Measurements from ENCODE around the gene TNRC6C. TPM values are rescaled to one million over a fixed set of nuclear protein-coding genes. Genes with fewer than 3 reads are reported as not detected.

TNRC6C gene
- total RNA-seq, 1 experiment from 2014 or later, result not detected

DNA sequence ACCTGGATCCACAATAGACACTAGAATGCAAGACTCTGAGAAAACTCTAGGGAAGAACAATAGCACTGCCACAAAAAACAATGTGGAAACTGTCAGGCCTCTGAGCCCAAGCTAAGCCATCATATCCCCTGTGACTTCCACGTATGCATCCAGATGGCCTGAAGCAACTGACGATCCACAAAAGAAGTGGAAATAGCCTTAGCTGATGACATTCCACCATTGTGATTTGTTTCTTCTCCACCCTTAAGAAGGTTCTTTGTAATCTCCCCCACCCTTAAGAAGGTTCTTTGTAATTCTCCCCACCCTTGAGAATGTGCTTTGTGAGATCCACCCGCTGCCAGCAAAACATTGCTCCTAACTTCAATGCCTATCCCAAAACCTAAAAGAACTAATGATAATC is 39.2 kb upstream of the TNRC6C start:
- DNase-seq, result no peak
- H4K20me1 ChIP-seq (ENCODE audit: insufficient read depth, low read depth, low read length), result peaks cover 8% of the 10 kb centered on the region; the same call in 1 of the 2 replicates
- peaks cover 21% of the 10 kb centered on the region for H3K4me1 ChIP-seq (ENCODE audit: low read length)
- peaks cover 3% of the 10 kb centered on the region; the same call in 1 of the 2 replicates for H3K27me3 ChIP-seq (ENCODE audit: low read length)
- H3K79me2 ChIP-seq (ENCODE audit: low read length), result no peaks in the 10 kb centered on the region
- H3K9me2 ChIP-seq (replicated peaks; ENCODE audit: insufficient read depth, low read length), result no peaks in the 10 kb centered on the region
- H3K4me2 ChIP-seq (ENCODE audit: low read depth, low read length, poor library complexity, severe bottlenecking), result no peak overlapping the region
- H3K9ac ChIP-seq (ENCODE audit: low read length), result no peak overlapping the region
- no peaks in the 10 kb centered on the region for H3K36me3 ChIP-seq (ENCODE audit: insufficient read depth, low read length)
- H3K4me3 ChIP-seq (ENCODE audit: low read length), result no peak overlapping the region
- no peak overlapping the region for H2AFZ ChIP-seq (ENCODE audit: low read length)
- no peak overlapping the region for H3K27ac ChIP-seq (ENCODE audit: low read length)
- no peaks in the 10 kb centered on the region for H3K9me3 ChIP-seq (ENCODE audit: low read length)

- Histone ChIP-seq H3K9me3 (ENCODE audit: low read length) (no peaks in the 10 kb centered on the region), H3K79me2 (ENCODE audit: low read length) (no peaks in the 10 kb centered on the region), H3K4me2 (ENCODE audit: low read depth, low read length, poor library complexity, severe bottlenecking) (no peak overlapping the region), H2AFZ (ENCODE audit: low read length) (no peak overlapping the region), H3K4me1 (ENCODE audit: low read length) (peaks cover 10% of the 10 kb centered on the region), H3K36me3 (ENCODE audit: insufficient read depth, low read length) (no peaks in the 10 kb centered on the region), H3K27me3 (ENCODE audit: low read length) (no peaks in the 10 kb centered on the region), H3K9ac (ENCODE audit: low read length) (no peak overlapping the region), H3K27ac (ENCODE audit: low read length) (no peak overlapping the region), H4K20me1 (ENCODE audit: insufficient read depth, low read depth, low read length) (no peaks in the 10 kb centered on the region; the same call in 1 of the 2 replicates), H3K4me3 (ENCODE audit: low read length) (no peak overlapping the region), H3K9me2 (replicated peaks; ENCODE audit: insufficient read depth, low read length) (no peaks in the 10 kb centered on the region)
- no peak for DNase-seq
Measured at GRCh38 chr17:77923135-77923534, 35.4 kb upstream of the TNRC6C start.

- no peaks in the 10 kb centered on the region for H3K9me2 ChIP-seq (replicated peaks; ENCODE audit: insufficient read depth, low read length)
- peaks cover 14% of the 10 kb centered on the region for H3K4me1 ChIP-seq (ENCODE audit: low read length)
- H3K27ac ChIP-seq (ENCODE audit: low read length), result no peak overlapping the region
- H3K79me2 ChIP-seq (ENCODE audit: low read length), result no peaks in the 10 kb centered on the region
- H3K4me2 ChIP-seq (ENCODE audit: low read depth, low read length, poor library complexity, severe bottlenecking), result no peak overlapping the region
- DNase-seq, result no peak
- no peak overlapping the region for H2AFZ ChIP-seq (ENCODE audit: low read length)
- H3K36me3 ChIP-seq (ENCODE audit: insufficient read depth, low read length), result no peaks in the 10 kb centered on the region
- H3K9me3 ChIP-seq (ENCODE audit: low read length), result no peaks in the 10 kb centered on the region
- H4K20me1 ChIP-seq (ENCODE audit: insufficient read depth, low read depth, low read length), result no peaks in the 10 kb centered on the region; the same call in 1 of the 2 replicates
- H3K9ac ChIP-seq (ENCODE audit: low read length), result no peak overlapping the region
- no peak overlapping the region for H3K4me3 ChIP-seq (ENCODE audit: low read length)
- H3K27me3 ChIP-seq (ENCODE audit: low read length), result no peaks in the 10 kb centered on the region
Measured at GRCh38 chr17:77923776-77924513, 34.6 kb upstream of the TNRC6C start.

- no peaks in the 10 kb centered on the region for H3K36me3 ChIP-seq (ENCODE audit: insufficient read depth, low read length)
- no peak overlapping the region for H3K9ac ChIP-seq (ENCODE audit: low read length)
- H2AFZ ChIP-seq (ENCODE audit: low read length), result no peak overlapping the region
- no peaks in the 10 kb centered on the region for H3K79me2 ChIP-seq (ENCODE audit: low read length)
- H3K9me2 ChIP-seq (replicated peaks; ENCODE audit: insufficient read depth, low read length), result no peaks in the 10 kb centered on the region
- no peak overlapping the region for H3K27ac ChIP-seq (ENCODE audit: low read length)
- no peak overlapping the region for H3K4me3 ChIP-seq (ENCODE audit: low read length)
- no peaks in the 10 kb centered on the region for H3K27me3 ChIP-seq (ENCODE audit: low read length)
- peaks cover 18% of the 10 kb centered on the region for H3K4me1 ChIP-seq (ENCODE audit: low read length)
- no peak for DNase-seq
- no peaks in the 10 kb centered on the region; the same call in 1 of the 2 replicates for H4K20me1 ChIP-seq (ENCODE audit: insufficient read depth, low read depth, low read length)
- no peak overlapping the region for H3K4me2 ChIP-seq (ENCODE audit: low read depth, low read length, poor library complexity, severe bottlenecking)
- H3K9me3 ChIP-seq (ENCODE audit: low read length), result no peaks in the 10 kb centered on the region
Measured at GRCh38 chr17:77924757-77925336, 33.7 kb upstream of the TNRC6C start.

DNA sequence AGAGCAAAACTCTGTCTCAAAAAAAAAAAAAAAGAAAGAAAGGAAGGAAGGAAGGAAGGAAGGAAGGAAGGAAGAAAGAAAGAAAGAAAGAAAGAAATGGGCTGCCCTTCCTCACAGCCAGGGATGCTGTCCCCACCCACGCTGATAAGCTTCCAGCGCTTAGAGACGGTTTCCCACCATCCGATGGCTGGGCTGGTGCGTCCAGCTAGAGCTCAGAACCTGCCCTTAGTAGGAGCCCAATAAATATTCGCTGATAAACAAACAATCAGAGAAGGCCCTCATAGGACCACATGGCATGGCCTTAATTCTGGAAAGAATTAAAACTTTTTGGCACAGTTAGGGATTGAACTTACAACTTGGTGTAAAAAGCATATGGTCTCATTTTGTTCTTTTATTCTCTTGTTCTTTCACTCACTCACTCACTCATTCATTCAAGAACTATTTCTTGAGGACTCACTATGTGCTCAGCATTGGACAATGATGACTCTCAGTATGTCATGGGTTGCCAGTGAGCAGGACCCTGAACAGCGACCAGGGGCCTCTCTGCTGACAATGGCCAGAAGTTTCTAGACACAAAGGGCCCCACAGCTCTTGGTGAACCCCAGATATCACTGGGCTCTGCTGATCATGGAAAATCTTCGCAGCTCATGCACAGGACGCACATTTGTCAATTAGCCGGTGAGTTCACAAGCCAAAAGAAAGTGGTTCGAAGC is 32.5 kb upstream of the TNRC6C start:
- Histone ChIP-seq H3K4me2 (ENCODE audit: low read depth, low read length, poor library complexity, severe bottlenecking) (no peak overlapping the region), H3K27me3 (ENCODE audit: low read length) (no peaks in the 10 kb centered on the region), H2AFZ (ENCODE audit: low read length) (no peak overlapping the region), H3K9ac (ENCODE audit: low read length) (no peak overlapping the region), H3K9me2 (replicated peaks; ENCODE audit: insufficient read depth, low read length) (no peaks in the 10 kb centered on the region), H3K4me1 (ENCODE audit: low read length) (peaks cover 18% of the 10 kb centered on the region), H3K9me3 (ENCODE audit: low read length) (no peaks in the 10 kb centered on the region), H4K20me1 (ENCODE audit: insufficient read depth, low read depth, low read length) (no peaks in the 10 kb centered on the region; the same call in 1 of the 2 replicates), H3K4me3 (ENCODE audit: low read length) (no peak overlapping the region), H3K27ac (ENCODE audit: low read length) (no peak overlapping the region), H3K79me2 (ENCODE audit: low read length) (no peaks in the 10 kb centered on the region), H3K36me3 (ENCODE audit: insufficient read depth, low read length) (no peaks in the 10 kb centered on the region)
- DNase-seq, result no peak

DNA sequence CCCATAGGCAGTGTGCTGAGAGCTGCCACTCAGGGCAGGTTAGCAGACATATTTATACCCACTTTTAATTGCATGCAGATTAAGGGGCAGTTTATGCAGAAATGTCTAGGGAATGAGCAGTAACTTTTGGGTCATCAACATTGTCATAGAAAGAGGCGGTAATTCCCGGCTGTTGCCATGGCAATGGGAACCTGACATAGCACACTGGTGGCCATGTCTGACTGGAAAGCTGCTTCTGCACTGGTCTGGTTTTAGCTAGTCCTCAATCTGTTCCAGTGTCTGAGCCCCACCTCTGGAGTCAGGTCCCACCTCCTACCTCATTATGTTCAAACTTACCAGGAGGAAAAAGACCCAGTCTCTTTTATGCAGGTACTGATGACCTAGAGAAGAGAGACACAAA is 31.5 kb upstream of the TNRC6C start:
- H3K9me3 ChIP-seq (ENCODE audit: low read length), result no peaks in the 10 kb centered on the region
- no peaks in the 10 kb centered on the region for H3K9me2 ChIP-seq (replicated peaks; ENCODE audit: insufficient read depth, low read length)
- no peaks in the 10 kb centered on the region for H3K36me3 ChIP-seq (ENCODE audit: insufficient read depth, low read length)
- H4K20me1 ChIP-seq (ENCODE audit: insufficient read depth, low read depth, low read length), result no peaks in the 10 kb centered on the region; the same call in 1 of the 2 replicates
- DNase-seq, result no peak
- no peak overlapping the region for H3K27ac ChIP-seq (ENCODE audit: low read length)
- no peaks in the 10 kb centered on the region for H3K27me3 ChIP-seq (ENCODE audit: low read length)
- no peak overlapping the region for H2AFZ ChIP-seq (ENCODE audit: low read length)
- H3K4me3 ChIP-seq (ENCODE audit: low read length), result no peak overlapping the region
- H3K79me2 ChIP-seq (ENCODE audit: low read length), result no peaks in the 10 kb centered on the region
- no peak overlapping the region for H3K4me2 ChIP-seq (ENCODE audit: low read depth, low read length, poor library complexity, severe bottlenecking)
- H3K9ac ChIP-seq (ENCODE audit: low read length), result no peak overlapping the region
- H3K4me1 ChIP-seq (ENCODE audit: low read length), result peaks cover 18% of the 10 kb centered on the region

DNA sequence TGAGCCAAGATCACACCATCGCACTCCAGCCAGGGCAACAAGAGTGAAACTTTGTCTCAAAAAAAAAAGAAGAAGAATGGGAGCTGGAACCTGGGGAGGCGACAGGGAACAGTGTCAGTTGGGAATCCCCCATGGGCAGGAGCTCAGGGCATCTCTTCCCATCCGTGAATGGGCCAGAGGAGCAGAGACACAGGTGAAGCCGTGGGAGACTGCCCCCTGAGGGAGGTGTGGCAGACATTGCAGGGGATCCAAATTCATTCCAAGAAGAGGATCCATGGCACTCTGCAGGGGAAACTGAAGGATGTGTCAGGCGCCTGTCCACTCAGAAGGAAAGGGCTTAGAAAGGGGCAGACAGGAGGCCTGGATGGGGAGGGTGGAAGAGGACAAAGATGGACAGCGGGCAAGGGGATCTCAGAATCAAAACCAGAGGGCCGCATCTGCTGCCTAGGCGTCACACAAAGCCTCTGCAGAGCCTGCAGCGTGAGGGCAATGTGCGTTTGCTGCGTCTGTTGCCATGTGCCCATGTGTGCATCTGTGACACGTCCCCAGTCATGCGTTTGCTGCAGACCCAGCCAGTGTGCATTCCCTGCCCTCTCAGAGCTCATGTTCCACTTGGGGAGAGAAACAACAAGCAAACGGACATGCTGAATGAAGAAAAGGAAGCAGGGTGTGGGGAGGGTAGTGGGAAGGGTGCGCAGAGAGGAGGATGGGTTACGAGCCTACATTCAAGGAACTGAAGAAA is 30.6 kb upstream of the TNRC6C start:
- H3K27me3 ChIP-seq (ENCODE audit: low read length), result no peaks in the 10 kb centered on the region
- no peak overlapping the region for H2AFZ ChIP-seq (ENCODE audit: low read length)
- no peak overlapping the region for H3K4me2 ChIP-seq (ENCODE audit: low read depth, low read length, poor library complexity, severe bottlenecking)

More for the DNA sequence above, 30.6 kb upstream of the TNRC6C start:
- H3K4me1 ChIP-seq (ENCODE audit: low read length), result peaks cover 11% of the 10 kb centered on the region
- no peaks in the 10 kb centered on the region; the same call in 1 of the 2 replicates for H4K20me1 ChIP-seq (ENCODE audit: insufficient read depth, low read depth, low read length)
- H3K9me2 ChIP-seq (replicated peaks; ENCODE audit: insufficient read depth, low read length), result no peaks in the 10 kb centered on the region
- no peak overlapping the region for H3K27ac ChIP-seq (ENCODE audit: low read length)
- no peak for DNase-seq
- H3K9ac ChIP-seq (ENCODE audit: low read length), result no peak overlapping the region
- no peaks in the 10 kb centered on the region for H3K36me3 ChIP-seq (ENCODE audit: insufficient read depth, low read length)
- no peaks in the 10 kb centered on the region for H3K79me2 ChIP-seq (ENCODE audit: low read length)
- no peak overlapping the region for H3K4me3 ChIP-seq (ENCODE audit: low read length)
- H3K9me3 ChIP-seq (ENCODE audit: low read length), result no peaks in the 10 kb centered on the region
